ENCODE results near the gene RDH13.

DNA sequence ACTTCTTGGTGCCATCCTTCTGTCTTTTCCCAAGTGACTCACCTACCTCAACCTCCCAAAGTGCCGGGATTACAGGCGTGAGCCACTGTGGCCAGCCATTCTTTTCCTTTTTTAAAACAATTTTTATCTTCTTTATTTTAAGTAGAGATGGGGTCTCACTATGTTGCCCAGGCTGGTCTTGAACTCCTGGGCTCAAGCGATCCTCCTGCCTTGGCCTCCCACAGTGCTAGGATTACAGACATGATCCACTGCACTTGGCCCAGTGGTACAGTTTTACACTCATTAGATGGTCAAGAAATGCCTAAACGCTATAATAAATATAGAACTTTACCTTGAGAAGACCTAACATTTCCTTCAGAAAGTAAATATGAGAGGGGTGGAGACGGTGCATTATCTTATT lies 49.4 kb downstream of the RDH13 start:
- TF ChIP-seq CTCF (IDR thresholded peaks at IDR 0.05; ENCODE audit: low read depth, low read length, missing input control): no peak
- TF ChIP-seq ZBTB33 (IDR thresholded peaks at IDR 0.05): no peak
- TF ChIP-seq YY1 (IDR thresholded peaks at IDR 0.05): no peak
- no peak for TF ChIP-seq RAD21 (IDR thresholded peaks at IDR 0.05)
- TF ChIP-seq, protein P1, sequence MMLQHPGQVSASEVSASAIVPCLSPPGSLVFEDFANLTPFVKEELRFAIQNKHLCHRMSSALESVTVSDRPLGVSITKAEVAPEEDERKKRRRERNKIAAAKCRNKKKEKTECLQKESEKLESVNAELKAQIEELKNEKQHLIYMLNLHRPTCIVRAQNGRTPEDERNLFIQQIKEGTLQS (IDR thresholded peaks at IDR 0.05): no peak
- TF ChIP-seq, protein P2, sequence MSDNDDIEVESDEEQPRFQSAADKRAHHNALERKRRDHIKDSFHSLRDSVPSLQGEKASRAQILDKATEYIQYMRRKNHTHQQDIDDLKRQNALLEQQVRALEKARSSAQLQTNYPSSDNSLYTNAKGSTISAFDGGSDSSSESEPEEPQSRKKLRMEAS (IDR thresholded peaks at IDR 0.05): no peak
